Measurements from ENCODE around the gene NOD2.
A peak's percentile ranks its signal among the peaks of the same experiment; 100 is the strongest.

NOD2 gene

DNA sequence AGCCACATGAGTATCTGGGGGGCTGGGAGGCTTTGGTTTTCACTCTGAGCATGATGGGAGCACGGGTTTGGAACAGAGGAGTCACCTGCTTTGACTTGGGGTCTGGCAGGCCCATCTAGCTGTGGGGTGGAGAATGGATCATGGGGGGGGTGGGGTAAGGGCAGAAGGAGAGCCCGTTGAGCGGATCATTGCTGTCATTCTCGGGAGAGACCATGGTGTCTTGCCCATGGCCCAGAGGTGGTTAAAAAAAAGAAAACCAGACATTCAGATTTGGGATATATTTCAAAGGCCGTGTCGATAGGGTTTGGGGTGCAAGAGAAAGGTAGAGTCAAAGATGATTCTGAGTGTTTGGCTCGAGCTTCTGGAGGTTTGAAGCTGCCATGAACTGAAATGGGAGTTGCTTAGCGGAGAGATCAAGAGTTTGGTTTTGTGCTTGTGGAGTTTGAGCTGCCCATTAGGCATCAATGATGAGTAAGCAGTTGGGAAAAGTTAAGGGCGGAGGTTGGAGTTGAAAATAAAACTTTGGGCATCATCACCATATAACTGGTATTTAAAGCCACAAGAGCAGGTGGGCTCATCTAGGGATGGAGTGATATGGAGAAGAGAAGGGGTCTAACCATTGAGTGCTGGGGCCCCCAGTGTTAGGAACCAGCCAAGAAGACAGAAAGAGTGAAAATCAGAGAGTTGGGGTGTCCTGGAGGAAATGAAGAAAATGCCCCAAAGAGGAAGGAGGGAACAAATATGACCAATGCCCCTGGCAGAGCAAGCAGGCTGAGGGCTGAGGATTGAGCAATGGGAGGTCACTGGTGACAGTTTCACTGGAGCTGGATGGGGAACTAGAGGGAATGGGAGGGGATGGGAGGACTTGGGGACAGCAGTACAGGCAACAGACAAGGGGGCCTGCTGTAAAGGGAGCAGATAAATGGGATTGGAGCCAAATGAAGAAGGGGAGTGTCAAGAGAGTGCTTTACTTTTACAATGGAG, 1.9 kb downstream of the NOD2 start:
- no peak for DNase-seq

DNA sequence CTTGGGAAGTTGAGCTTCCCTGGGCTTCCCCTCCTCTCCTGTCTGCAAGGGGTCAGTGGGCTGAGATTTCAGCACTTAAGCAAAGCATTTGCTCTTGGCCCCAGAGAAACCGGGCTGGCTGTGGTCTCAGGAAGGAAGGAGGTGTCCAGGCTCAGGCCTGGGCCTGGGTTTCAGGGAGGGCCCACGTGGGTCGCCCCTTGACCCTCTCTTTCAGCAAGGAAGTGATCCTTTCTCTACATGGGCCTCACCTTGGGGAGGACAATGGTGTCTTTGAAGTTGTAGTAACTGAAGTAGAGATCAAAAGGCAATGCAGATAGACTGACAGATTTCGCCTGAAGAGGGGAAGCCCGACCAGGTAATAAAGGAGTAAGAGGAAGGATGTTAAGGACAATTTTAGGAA, 2.7 kb downstream of the NOD2 start:
- DNase-seq: no peak

DNA sequence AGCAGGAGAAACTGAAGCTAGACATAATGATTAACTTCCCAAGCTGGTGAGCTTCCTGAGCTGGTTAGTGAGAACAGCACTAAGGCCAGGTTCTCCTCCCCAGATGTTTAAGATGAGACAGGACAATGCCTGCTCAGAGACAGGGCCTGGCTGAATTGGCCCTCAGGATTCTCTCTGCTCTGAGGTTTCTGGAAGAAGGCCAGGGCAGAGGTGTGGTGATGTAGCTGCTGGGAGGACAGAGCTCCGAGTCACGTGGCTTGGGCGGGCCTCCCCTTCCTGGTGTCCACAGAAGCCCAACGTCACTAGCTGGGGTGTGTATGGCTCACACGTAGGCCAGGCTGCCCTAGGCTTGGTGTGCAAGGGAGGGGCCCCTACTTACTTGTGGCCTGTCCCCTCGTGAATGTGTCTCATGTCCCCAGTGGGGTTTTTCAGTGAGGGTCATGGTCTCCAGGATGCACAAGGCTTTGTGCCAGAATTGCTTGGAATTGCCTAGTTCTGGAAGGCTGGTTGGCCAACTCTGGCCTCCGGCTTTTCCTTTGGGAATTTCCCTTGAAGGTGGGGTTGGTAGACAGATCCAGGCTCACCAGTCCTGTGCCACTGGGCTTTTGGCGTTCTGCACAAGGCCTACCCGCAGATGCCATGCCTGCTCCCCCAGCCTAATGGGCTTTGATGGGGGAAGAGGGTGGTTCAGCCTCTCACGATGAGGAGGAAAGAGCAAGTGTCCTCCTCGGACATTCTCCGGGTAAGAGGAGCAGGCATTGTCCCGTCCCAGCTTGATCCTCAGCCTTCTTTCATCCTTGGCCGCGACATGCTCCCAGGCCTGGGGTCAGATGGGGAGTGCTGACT, 3.4 kb downstream of the NOD2 start:
- no peak for DNase-seq

DNA sequence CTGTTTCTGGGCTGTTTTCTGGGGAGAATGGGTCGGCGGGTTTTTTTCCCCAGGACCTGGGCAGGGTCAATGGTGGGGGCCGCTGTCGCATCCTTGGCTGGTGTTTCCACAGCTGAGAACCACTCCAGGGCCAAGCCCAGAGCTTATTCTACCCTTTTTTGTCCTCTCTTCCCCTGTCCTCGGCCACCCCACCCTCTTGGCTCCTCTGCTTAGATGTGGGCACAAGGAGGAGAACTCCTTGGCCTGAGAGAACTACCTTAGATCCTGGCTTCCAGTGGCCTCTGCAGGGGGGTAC, 4.0 kb downstream of the NOD2 start:
- DNase-seq: no peak

DNA sequence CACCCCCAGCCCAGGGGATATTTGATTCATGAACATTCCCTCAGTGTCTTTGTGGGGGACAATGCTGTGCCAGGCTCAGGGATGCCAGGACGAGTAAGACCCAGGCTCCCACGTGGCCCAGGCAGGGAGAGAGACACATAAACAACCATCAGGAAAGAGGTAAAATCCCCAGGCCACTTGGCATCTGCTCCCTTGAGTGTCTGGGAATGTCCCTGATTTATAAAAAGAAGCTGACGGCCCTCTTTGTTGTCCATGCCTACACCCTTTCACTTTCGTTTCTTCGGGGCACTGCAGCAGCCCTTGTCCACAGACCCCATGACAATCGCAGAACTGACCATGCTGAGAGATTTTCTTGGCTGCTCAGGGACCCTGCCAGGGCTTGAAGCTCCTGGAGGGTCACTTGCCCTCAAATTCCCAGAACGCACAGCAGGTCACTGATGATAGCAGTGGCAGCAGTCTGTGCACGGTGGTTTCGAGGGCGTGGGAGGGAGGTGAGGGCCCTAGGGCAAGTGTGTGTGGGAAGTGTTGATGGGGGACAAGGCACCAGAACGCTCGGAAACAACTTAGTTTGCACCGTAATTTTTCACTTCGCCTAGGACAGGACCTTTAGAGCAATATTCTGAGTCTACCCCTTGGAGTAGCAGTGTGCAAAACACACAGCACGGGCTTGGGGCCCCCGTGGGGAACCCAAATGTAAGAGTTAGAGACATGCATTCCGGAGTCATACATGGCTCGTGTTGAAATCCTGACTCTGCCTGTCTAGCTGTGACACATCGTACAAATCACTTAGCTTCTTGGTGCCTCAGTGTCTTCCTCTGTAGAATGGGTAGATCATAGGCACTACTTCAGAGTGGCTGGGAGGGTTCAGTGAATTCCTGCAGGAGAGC, 4.7 kb downstream of the NOD2 start:
- no peak for DNase-seq

DNA sequence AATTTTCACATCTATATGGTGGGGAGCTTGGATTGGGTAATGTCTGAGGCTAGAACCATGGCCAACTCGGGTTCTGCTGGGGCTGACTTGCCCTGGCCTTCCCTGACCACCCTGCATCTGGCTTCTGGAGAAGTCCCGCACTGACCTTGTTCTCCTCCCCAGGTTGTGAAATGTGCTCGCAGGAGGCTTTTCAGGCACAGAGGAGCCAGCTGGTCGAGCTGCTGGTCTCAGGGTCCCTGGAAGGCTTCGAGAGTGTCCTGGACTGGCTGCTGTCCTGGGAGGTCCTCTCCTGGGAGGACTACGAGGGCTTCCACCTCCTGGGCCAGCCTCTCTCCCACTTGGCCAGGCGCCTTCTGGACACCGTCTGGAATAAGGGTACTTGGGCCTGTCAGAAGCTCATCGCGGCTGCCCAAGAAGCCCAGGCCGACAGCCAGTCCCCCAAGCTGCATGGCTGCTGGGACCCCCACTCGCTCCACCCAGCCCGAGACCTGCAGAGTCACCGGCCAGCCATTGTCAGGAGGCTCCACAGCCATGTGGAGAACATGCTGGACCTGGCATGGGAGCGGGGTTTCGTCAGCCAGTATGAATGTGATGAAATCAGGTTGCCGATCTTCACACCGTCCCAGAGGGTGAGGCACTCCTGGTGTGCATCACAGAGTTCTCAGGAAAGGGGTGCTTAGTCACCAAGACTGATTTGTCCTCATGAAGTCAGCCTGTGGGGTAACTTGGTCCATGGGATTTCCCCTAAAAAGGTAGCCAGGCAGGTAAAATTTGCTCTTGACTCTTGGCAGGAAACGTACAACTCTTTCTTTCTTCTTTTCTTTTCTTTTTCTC, 6.1 kb downstream of the NOD2 start:
- no peak for DNase-seq

DNA sequence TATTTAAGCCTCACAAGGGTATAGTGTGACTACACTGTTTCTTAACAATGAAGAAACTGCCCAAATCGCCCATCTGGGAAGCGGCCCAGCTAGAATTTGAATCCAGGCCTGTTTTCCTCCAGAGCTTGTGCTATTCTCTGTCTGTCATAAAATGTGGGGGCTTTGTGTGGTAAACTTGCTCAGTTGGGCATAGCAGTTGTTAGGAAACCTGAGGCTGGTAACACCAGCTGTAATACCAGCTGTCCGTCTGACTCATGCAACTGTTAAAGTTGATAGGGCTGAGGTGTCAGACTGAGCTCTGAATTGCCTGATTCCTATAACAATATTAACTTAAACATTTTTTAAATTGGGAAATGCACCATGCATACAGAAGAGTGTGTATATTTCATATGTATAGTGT, 9.3 kb downstream of the NOD2 start:
- peak; percentile 93 for DNase-seq

DNA sequence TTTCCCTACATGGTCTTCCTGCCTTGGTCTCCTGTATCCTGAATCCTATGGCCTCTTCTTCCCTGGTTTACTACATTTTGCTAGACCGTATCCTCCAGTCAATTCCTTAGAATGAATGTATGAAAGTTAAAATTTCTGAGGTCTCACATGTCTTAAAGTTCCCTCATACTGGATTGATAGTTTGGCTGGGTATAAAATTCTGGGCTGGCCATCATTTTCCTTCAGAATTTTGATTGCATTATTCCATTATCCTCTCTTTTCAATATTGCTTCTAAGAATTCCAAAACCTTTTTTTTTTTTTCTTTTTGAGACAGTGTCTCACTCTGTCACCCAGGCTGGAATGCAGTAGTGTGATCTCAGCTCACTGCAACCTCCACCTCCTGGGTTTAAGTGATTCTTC, 10.8 kb downstream of the NOD2 start:
- no peak for DNase-seq

DNA sequence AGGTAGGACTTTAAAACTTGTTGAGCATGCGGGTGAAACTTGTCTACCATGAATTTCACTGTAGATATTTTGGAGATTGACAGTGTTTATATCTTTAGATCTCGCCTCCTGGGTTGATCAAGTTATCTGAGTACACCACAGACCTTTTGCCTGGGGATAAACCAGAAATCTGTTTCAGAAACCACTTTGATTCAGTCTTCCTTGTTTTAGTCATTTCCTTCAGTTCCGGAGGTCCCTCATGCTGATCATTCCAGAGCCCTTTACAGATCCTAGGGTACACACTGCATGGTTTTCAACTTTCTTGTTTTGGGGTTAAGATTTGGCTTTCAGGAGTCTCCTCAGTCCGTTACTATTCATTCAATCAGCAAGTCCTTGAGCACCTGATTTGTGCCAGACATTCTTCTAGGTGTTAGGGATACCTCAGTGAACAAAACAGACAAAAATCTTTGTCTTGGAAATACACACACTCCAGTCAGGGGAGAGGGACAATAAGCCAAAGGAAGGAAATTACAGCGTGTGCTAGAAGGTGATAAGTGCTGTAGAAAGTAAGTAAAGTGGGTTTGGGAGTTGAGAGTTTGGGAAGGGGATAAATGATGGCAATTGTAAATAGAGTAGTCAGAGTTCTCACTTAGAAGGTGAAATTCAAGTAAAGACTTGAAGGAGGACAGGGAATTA, 12.2 kb downstream of the NOD2 start:
- DNase-seq: no peak

DNA sequence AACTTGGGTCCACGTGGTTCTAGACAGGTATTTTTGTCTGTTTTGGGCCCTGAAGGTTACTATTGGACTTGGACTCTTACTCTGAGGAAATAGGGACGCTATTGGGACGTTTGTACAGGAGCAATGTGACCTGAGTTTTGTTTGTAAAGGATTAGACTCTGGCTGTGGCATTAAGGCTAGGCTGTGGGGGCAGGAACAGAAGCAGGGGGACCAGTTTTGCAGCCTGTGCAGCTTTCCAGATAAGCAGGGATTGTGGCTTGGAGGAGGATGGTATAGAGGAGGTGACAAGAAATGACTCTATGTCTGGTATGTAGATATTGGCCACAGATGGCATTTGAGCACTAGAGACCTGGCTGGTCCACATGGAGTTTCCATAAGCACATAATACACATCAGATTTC, 12.8 kb downstream of the NOD2 start:
- DNase-seq: no peak

DNA sequence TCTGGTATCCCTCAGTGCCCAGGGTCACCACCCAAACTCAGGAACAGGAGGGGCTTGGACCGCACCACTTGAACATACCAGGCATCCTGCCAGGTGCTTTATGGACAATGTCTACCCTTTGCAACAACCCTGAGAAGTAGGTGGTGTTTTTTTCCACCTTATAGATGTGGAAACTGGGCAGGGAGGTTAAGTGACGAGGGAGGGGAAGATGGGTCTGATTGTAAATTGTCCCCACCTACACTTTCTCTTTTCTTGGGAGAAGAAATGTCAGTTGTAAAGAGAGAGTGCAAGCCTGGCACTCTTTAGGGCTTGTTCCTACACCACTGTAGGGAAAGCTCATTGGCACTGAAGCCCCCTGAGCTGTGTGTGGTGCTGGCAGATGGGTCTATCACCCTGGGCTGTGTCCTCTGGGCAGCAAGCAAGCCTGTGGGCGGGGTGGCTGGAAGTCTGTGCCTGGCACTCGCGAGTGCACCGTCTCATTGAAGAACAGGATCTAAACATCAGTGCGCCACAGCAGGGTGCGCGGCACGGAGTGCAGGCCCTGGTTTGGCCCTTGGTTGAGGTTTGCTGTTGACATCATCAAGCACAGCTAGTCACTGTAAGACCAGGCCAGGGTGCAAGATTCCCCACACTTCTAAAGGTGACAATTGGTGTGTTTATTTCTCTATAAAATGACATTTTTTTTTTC, 15.1 kb downstream of the NOD2 start:
- DNase-seq: no peak

DNA sequence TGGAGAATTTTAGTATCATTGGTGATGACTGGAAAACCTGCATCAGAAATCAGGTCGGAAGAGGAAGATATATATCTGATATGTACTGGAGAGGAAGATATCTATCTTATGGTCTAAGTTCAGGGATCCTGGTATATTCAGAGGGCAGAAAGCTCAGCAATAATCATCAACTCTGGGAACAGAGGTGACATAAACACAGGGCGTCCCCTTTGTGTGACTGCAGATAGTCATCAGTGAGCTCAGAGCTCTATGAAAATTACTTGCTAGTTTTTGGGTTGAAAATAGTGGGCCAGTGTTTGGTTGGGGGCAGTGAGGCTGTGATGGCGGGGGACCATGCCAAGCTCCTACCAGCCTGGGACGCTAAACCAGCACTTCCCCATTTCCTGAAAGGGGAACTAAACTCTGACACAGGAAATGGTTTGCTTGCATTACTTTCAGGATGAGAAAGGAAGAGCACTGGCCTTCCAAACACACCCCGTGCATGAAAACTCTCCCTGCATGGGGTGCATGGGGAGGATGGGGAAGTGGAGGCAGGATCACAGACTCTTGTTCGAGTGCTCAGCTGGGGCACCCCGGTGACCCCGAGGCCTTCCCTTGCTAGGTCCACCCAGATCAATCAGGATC, 15.8 kb downstream of the NOD2 start:
- no peak for DNase-seq

DNA sequence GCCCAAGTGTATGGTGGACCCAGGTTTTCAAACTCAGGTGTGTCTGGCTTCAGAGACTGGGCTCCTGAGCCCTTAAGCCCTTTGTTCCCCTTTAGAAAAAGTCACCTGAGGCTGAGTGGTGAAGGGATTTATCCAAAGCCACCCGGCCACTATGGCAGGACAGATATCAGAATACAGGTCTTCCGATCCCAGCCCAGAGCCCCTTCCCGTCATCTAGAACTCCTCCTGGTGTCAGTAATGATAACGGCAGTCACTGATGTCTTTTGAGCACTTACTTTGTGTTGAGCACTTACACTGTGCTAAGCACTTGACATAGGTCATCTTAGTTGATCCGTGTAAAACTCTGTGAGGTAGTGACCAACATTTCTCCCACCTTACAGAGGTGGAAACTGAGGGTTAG, 16.6 kb downstream of the NOD2 start:
- no peak for DNase-seq

DNA sequence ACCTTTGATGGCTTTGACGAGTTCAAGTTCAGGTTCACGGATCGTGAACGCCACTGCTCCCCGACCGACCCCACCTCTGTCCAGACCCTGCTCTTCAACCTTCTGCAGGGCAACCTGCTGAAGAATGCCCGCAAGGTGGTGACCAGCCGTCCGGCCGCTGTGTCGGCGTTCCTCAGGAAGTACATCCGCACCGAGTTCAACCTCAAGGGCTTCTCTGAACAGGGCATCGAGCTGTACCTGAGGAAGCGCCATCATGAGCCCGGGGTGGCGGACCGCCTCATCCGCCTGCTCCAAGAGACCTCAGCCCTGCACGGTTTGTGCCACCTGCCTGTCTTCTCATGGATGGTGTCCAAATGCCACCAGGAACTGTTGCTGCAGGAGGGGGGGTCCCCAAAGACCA, 17.6 kb downstream of the NOD2 start:
- no peak for DNase-seq

DNA sequence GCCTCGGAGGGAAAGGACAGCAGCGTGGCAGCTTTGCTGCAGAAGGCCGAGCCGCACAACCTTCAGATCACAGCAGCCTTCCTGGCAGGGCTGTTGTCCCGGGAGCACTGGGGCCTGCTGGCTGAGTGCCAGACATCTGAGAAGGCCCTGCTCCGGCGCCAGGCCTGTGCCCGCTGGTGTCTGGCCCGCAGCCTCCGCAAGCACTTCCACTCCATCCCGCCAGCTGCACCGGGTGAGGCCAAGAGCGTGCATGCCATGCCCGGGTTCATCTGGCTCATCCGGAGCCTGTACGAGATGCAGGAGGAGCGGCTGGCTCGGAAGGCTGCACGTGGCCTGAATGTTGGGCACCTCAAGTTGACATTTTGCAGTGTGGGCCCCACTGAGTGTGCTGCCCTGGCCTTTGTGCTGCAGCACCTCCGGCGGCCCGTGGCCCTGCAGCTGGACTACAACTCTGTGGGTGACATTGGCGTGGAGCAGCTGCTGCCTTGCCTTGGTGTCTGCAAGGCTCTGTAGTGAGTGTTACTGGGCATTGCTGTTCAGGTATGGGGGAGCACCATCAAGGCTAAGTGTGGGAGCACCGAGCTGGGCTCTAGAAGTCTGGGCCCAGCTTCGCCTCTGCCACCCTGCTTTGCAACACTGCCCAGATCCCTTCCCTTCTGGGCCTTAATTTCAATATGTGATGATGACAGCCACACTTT, 18.6 kb downstream of the NOD2 start:
- DNase-seq: peak; percentile 81

DNA sequence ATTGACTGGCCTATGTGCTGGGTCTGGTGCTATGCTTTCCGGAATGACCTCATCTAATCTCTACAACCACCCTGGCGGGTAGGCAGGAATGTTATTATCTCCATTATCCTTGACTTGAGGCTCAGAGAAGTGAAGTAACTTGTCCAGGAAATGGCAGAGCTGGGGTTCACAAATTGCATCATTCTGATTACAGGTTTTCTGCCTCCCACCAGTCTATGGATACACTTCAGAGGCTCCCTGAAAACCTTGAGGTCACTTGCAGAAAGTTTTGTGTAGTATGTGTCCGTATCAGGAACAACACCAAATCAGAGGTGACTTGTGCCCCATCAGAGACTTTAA, 19.1 kb downstream of the NOD2 start:
- DNase-seq: no peak

DNA sequence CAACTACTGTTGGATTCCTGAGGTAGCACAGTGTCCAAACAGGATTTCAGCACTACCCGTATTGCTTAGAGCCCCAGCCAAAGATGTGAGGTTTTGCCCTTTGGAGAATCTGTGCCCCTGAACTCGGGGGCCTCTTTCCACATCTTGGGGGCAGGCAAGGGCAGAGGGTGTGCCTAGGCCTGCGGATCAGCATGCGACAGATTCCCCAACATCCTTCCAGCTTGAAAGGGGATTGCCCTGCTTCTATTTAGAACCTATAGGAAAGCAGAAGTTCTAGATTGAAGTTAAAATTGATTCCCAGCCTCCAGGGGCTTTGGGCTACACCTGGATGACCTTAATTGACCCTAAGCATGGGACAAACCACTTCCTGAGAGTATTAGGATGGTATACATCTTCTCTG, 19.6 kb downstream of the NOD2 start:
- no peak for DNase-seq

DNA sequence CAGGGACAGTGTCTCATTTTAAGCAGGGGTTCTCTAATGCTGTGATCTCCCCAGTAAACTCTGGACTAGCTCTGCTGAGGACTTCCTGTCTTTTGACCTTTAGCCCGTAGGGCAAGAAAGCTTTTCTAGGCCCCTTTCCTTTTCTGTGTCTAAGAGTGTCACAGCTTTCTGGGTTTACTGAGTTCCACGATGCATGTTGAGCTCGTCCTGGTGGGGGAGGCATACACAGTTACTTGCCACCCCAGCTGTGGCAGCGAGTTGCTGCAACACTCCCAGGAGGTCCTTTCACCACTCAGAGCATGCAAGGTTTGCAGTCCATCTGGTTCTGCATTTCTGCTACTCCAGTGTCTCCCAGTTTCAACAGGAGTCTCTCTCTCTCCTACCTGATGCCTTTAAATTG, 23.7 kb downstream of the NOD2 start:
- no peak for DNase-seq

DNA sequence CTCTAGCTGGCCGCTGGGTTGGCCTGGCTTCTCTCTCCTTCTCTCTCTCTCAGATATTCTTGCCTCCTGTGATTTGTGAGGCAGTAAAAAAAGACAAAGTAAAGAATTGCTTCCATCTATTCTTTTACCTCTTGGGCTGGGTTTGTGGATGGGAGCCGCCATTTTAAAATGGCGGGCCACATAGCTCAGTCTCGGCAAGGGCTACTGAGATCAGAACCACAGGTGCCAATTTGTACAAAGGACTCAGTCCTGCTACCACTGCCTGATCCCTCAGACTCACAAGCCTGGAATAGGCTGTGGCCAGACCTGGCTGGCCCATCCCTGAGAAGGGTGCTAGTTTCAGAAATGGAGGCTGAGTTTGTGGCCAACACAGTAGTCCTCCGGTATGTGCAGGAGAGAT, 24.1 kb downstream of the NOD2 start:
- no peak for DNase-seq
